MM.1S (cell line): Measurements from ENCODE around the gene DNPH1.

Source experiments
- DNase-seq: peaks from one replicate; pipeline ENCODE4 v3.0.0-alpha.2; 2015
- H2AFZ ChIP-seq: fragments of 300-600 bp; sonication (generic); 2 replicates; pipeline ENCODE4 v1.6.0; 2016; ENCODE audit warnings: antibody characterized with exemption, low read length
- H3F3A ChIP-seq: fragments of 300-600 bp; sonication (generic); 2 replicates; pipeline ENCODE4 v1.6.1; 2016; ENCODE audit warnings: mild to moderate bottlenecking, antibody characterized with exemption, low read length, moderate library complexity, mixed read lengths; ENCODE audit not compliant: insufficient read depth
- H3K27ac ChIP-seq: fragments of 300-600 bp; sonication (generic); 2 replicates; pipeline ENCODE4 v1.5.1; 2016; ENCODE audit warnings: mild to moderate bottlenecking, low read length
- H3K27me3 ChIP-seq: fragments of 300-600 bp; sonication (generic); replicated peaks from 2 replicates; pipeline ENCODE4 v1.6.0; 2016; ENCODE audit warnings: low read length; ENCODE audit not compliant: insufficient read depth
- H3K36me3 ChIP-seq: fragments of 300-600 bp; sonication (generic); replicated peaks from 2 replicates; pipeline ENCODE4 v1.6.1; 2016; ENCODE audit warnings: mild to moderate bottlenecking, low read length, mixed read lengths; ENCODE audit not compliant: insufficient read depth
- H3K4me1 ChIP-seq: fragments of 300-600 bp; sonication (generic); 2 replicates; pipeline ENCODE4 v1.6.1; 2016; ENCODE audit warnings: low read length, mixed read lengths
- H3K4me2 ChIP-seq: fragments of 300-600 bp; sonication (generic); 2 replicates; pipeline ENCODE4 v1.6.0; 2016; ENCODE audit warnings: low read depth, low read length
- H3K4me3 ChIP-seq: fragments of 300-600 bp; sonication (generic); 2 replicates; pipeline ENCODE4 v1.5.1; 2016; ENCODE audit warnings: low read length, mixed read lengths
- H3K79me2 ChIP-seq: fragments of 300-600 bp; sonication (generic); 2 replicates; pipeline ENCODE4 v1.6.1; 2016; ENCODE audit warnings: mixed run types, low read length, mixed read lengths
- H3K9ac ChIP-seq: fragments of 300-600 bp; sonication (generic); 2 replicates; pipeline ENCODE4 v1.6.1; 2016; ENCODE audit warnings: low read length, mixed read lengths
- H3K9me2 ChIP-seq: fragments of 300-600 bp; sonication (generic); replicated peaks from 2 replicates; pipeline ENCODE4 v1.6.1; 2016; ENCODE audit warnings: mild to moderate bottlenecking, low read length, mixed read lengths; ENCODE audit not compliant: insufficient read depth
- H3K9me3 ChIP-seq: fragments of 300-600 bp; sonication (generic); replicated peaks from 2 replicates; pipeline ENCODE4 v1.6.1; 2016; ENCODE audit warnings: mild to moderate bottlenecking, low read length, mixed read lengths; ENCODE audit not compliant: insufficient read depth
- H4K20me1 ChIP-seq: fragments of 300-600 bp; sonication (generic); 2 replicates; pipeline ENCODE4 v1.6.1; 2016; ENCODE audit warnings: mild to moderate bottlenecking, low read length, moderate library complexity, mixed read lengths; ENCODE audit not compliant: insufficient read depth
- CTCF ChIP-seq: fragments of 300-600 bp; sonication (generic); IDR thresholded peaks from 2 replicates; pipeline ENCODE4 v1.5.1; 2016; ENCODE audit warnings: antibody characterized with exemption, low read length, mixed read lengths
- EZH2 ChIP-seq: fragments of 300-600 bp; sonication (generic); optimal IDR thresholded peaks from 2 replicates; pipeline ENCODE3; 2017; ENCODE audit warnings: low read depth, mild to moderate bottlenecking, antibody characterized with exemption, low read length, mixed read lengths
- EZH2phosphoT487 ChIP-seq: fragments of 300-600 bp; sonication (generic); IDR thresholded peaks from 2 replicates; pipeline ENCODE4 v1.6.1; 2018; ENCODE audit warnings: antibody characterized with exemption, low read length

DNPH1 gene

GRCh38 chr6:43277306-43277642 lies 48.0 kb upstream of the DNPH1 start:
- Histone ChIP-seq H3K4me2 (no peak overlapping the region), H3K4me1 (no peaks in the 10 kb centered on the region), H3K36me3 (no peaks in the 10 kb centered on the region), H3K27me3 (peaks cover 41% of the 10 kb centered on the region), H3K9ac (no peak overlapping the region), H3K4me3 (no peak overlapping the region), H3K9me3 (no peaks in the 10 kb centered on the region), H3K27ac (no peak overlapping the region), H2AFZ (no peak overlapping the region), H3K9me2 (no peaks in the 10 kb centered on the region), H4K20me1 (no peaks in the 10 kb centered on the region), H3K79me2 (no peaks in the 10 kb centered on the region), H3F3A (no peaks in the 10 kb centered on the region)
- TF ChIP-seq CTCF, result no peak
- no peak for TF ChIP-seq EZH2
- TF ChIP-seq EZH2phosphoT487, result no peak
- DNase-seq, result no peak

GRCh38 chr6:43276577-43277305 lies 47.5 kb upstream of the DNPH1 start:
- Histone ChIP-seq H3K79me2 (no peaks in the 10 kb centered on the region), H3K9me2 (no peaks in the 10 kb centered on the region), H4K20me1 (no peaks in the 10 kb centered on the region), H3K4me3 (no peak overlapping the region), H2AFZ (no peak overlapping the region), H3K9me3 (no peaks in the 10 kb centered on the region), H3K4me1 (no peaks in the 10 kb centered on the region), H3K4me2 (no peak overlapping the region), H3K9ac (no peak overlapping the region), H3K36me3 (no peaks in the 10 kb centered on the region), H3F3A (no peaks in the 10 kb centered on the region), H3K27me3 (peaks cover 36% of the 10 kb centered on the region), H3K27ac (no peak overlapping the region)
- no peak for DNase-seq
- TF ChIP-seq CTCF (no peak), EZH2 (no peak), EZH2phosphoT487 (no peak)

- H3F3A ChIP-seq, result no peaks in the 10 kb centered on the region
- H3K9me2 ChIP-seq, result no peaks in the 10 kb centered on the region
- H3K27me3 ChIP-seq, result peaks cover 30% of the 10 kb centered on the region
- H3K79me2 ChIP-seq, result no peaks in the 10 kb centered on the region
- no peaks in the 10 kb centered on the region for H3K4me1 ChIP-seq
- H4K20me1 ChIP-seq, result no peaks in the 10 kb centered on the region
- TF ChIP-seq EZH2, result no peak
- TF ChIP-seq CTCF, result no peak
- TF ChIP-seq EZH2phosphoT487, result no peak
- no peak overlapping the region for H3K4me3 ChIP-seq
- H3K36me3 ChIP-seq, result no peaks in the 10 kb centered on the region
- no peak overlapping the region for H2AFZ ChIP-seq
- DNase-seq, result no peak
- no peaks in the 10 kb centered on the region for H3K9me3 ChIP-seq
- peak overlapping the region; percentile 54; the same call in 1 of the 2 replicates for H3K4me2 ChIP-seq
- H3K27ac ChIP-seq, result no peak overlapping the region
- no peak overlapping the region for H3K9ac ChIP-seq
These were observed 46.7 kb upstream of the DNPH1 start for GRCh38 chr6:43275801-43276576.
